CD4-positive, alpha-beta T cell treated with Interleukin-17A for 4 hours (primary cell): ENCODE data around the gene LYRM1.
"Not testable (repeated sequence)": the region's sequence is repeated elsewhere in the genome, so short reads cannot be mapped to it uniquely, and the experiment has no call there.

Source experiments
- DNase-seq: peaks from one replicate; pipeline ENCODE4 v3.0.0-alpha.2; 2020; ENCODE audit warnings: mixed read lengths

LYRM1 gene

GRCh38 chr16:20900299-20901067 is at the start of gene LYRM1, which contains the start of gene DCUN1D3:
Gene LYRM1, plus strand, starts transcription at chr16:20900771. Its CDS starts 14,785 bp downstream, at chr16:20915556.
Gene DCUN1D3, minus strand, starts transcription at chr16:20900358. Its CDS starts 37,820 bp downstream, at chr16:20862538.
- DNase-seq, result peak; percentile 87

- no peak for DNase-seq
Measured at GRCh38 chr16:20850981-20851380, 49.6 kb upstream of the LYRM1 start.

- no peak for DNase-seq
Measured at GRCh38 chr16:20851601-20852000, 49.0 kb upstream of the LYRM1 start.

GRCh38 chr16:20853143-20853542 is 47.4 kb upstream of the LYRM1 start:
- no peak for DNase-seq

GRCh38 chr16:20853981-20854620 is 46.5 kb upstream of the LYRM1 start:
- DNase-seq, result no peak

- DNase-seq, result no peak
Measured at GRCh38 chr16:20854963-20855362, 45.6 kb upstream of the LYRM1 start.

GRCh38 chr16:20857281-20857680 is 43.3 kb upstream of the LYRM1 start:
- DNase-seq, result no peak

- DNase-seq, result no peak
Measured at GRCh38 chr16:20859229-20859628, 41.3 kb upstream of the LYRM1 start.

GRCh38 chr16:20859699-20860098 is 40.9 kb upstream of the LYRM1 start:
- no peak for DNase-seq

- no peak for DNase-seq
Measured at GRCh38 chr16:20860361-20860760, 40.2 kb upstream of the LYRM1 start.

- not testable (repeated sequence) for DNase-seq
Measured at GRCh38 chr16:20860995-20861394, 39.6 kb upstream of the LYRM1 start.

GRCh38 chr16:20862162-20862960 is 38.2 kb upstream of the LYRM1 start:
- DNase-seq, result no peak

- DNase-seq, result not testable (repeated sequence)
Measured at GRCh38 chr16:20864376-20864775, 36.2 kb upstream of the LYRM1 start.

GRCh38 chr16:20865420-20866131 is 35.0 kb upstream of the LYRM1 start:
- no peak for DNase-seq

GRCh38 chr16:20866145-20866772 is 34.3 kb upstream of the LYRM1 start:
- no peak for DNase-seq

GRCh38 chr16:20866801-20867200 is 33.8 kb upstream of the LYRM1 start:
- no peak for DNase-seq

- DNase-seq, result no peak
Measured at GRCh38 chr16:20867585-20867984, 33.0 kb upstream of the LYRM1 start.

- no peak for DNase-seq
Measured at GRCh38 chr16:20868890-20869289, 31.7 kb upstream of the LYRM1 start.

- DNase-seq, result no peak
Measured at GRCh38 chr16:20870122-20870820, 30.3 kb upstream of the LYRM1 start.

GRCh38 chr16:20871258-20871657 is 29.3 kb upstream of the LYRM1 start:
- no peak for DNase-seq

- no peak for DNase-seq
Measured at GRCh38 chr16:20871941-20872815, 28.4 kb upstream of the LYRM1 start.
